NCI-H345 treated with DMSO at 0.1 percent for 48 hours (cell line): ENCODE results near the gene CDRT4.

Experiments
- DNase-seq: peaks from one replicate; lab custom pipeline; 2025; ENCODE audit not compliant: unreplicated experiment; lab: John Stamatoyannopoulos, UW

The CDRT4 gene

GRCh38 chr17:15492791-15493692 is 25.6 kb upstream of the CDRT4 start:
- no peak for DNase-seq

- DNase-seq, result no peak
Measured at GRCh38 chr17:15492186-15492585, 24.8 kb upstream of the CDRT4 start.

- no peak for DNase-seq
Measured at GRCh38 chr17:15490634-15491261, 23.3 kb upstream of the CDRT4 start.

GRCh38 chr17:15488557-15488956 is 21.1 kb upstream of the CDRT4 start:
- DNase-seq, result no peak

GRCh38 chr17:15485045-15485444 is 17.6 kb upstream of the CDRT4 start:
- no peak for DNase-seq

- no peak for DNase-seq
Measured at GRCh38 chr17:15483431-15483830, 16.0 kb upstream of the CDRT4 start.

GRCh38 chr17:15482476-15482875 is 15.1 kb upstream of the CDRT4 start:
- no peak for DNase-seq

- DNase-seq, result no peak
Measured at GRCh38 chr17:15481481-15481880, 14.1 kb upstream of the CDRT4 start.

- DNase-seq, result no peak
Measured at GRCh38 chr17:15480204-15480603, 12.8 kb upstream of the CDRT4 start.

GRCh38 chr17:15479703-15480102 is 12.3 kb upstream of the CDRT4 start:
- DNase-seq, result no peak

- no peak for DNase-seq
Measured at GRCh38 chr17:15478845-15479244, 11.4 kb upstream of the CDRT4 start.

- no peak for DNase-seq
Measured at GRCh38 chr17:15475631-15476354, 8.4 kb upstream of the CDRT4 start.

- no peak for DNase-seq
Measured at GRCh38 chr17:15472891-15473290, 5.5 kb upstream of the CDRT4 start.

GRCh38 chr17:15470536-15470935 is 3.1 kb upstream of the CDRT4 start:
- no peak for DNase-seq

GRCh38 chr17:15469260-15469659 is 1.8 kb upstream of the CDRT4 start:
- no peak for DNase-seq

GRCh38 chr17:15468126-15468525 is 705 bp upstream of the CDRT4 start:
- DNase-seq, result no peak

- DNase-seq, result no peak
Measured at GRCh38 chr17:15466131-15466530, 1.3 kb downstream of the CDRT4 start.

GRCh38 chr17:15465045-15465701 is 2.2 kb downstream of the CDRT4 start:
- no peak for DNase-seq

GRCh38 chr17:15464231-15464985 is 3.0 kb downstream of the CDRT4 start:
- no peak for DNase-seq

- no peak for DNase-seq
Measured at GRCh38 chr17:15462976-15463772, 4.2 kb downstream of the CDRT4 start.
